Ascending aorta (tissue), 2 donors: ENCODE data around the gene IRF9. TPM values are rescaled to one million over a fixed set of nuclear protein-coding genes. Genes with fewer than 3 reads are reported as not detected.
A peak's percentile ranks its signal among the peaks of the same experiment; 100 is the strongest.

Experiments used
- DNase-seq, 2 donors: peaks; one replicate each; pipeline ENCODE4 v3.0.0-alpha.2; 2019; ENCODE audit warnings: low spot score in 2 of 2
- H3K27ac ChIP-seq, 2 donors: fragments of 200-600 bp; sonication (generic); one replicate each; pipeline ENCODE4 v1.5.1; 2016 to 2017; ENCODE audit warnings: mild to moderate bottlenecking in 1 of 2
- H3K27me3 ChIP-seq: fragments of 200-600 bp; sonication (generic); one replicate; pipeline ENCODE4 v1.5.1; 2017
- H3K36me3 ChIP-seq, 2 donors: fragments of 200-600 bp; sonication (generic); one replicate each; pipeline ENCODE4 v1.5.1; 2016
- H3K4me1 ChIP-seq, 2 donors: fragments of 200-600 bp; sonication (generic); one replicate each; pipeline ENCODE4 v1.5.1; 2016 to 2017; ENCODE audit warnings: mild to moderate bottlenecking in 1 of 2
- H3K4me3 ChIP-seq, 2 donors: fragments of 200-600 bp; sonication (generic); one replicate each; pipeline ENCODE4 v1.5.1; 2016 to 2017; ENCODE audit warnings: mild to moderate bottlenecking in 1 of 2
- H3K9me3 ChIP-seq, 2 donors: fragments of 200-600 bp; sonication (generic); one replicate each; pipeline ENCODE4 v1.5.1; 2016
- intact Hi-C: fragments of 100-400 bp; cut with DNase I; formaldehyde crosslinking; loops from one replicate; pipeline ENCODE4 v1.15.1; 2023
- total RNA-seq: library from RNA; depleted of rRNA; stranded (reverse); fragments of >200 nt; gene quantifications from one replicate; pipeline ENCODE4 v1.1.0, GENCODE V29; 2016
- TF ChIP-seq, protein P1 (sequence below), 3 experiments: fragments of 200-600 bp in 2 of 3; fragments of 450-650 bp in 1 of 3; sonication (generic) in 2 of 3; IDR thresholded peaks; one replicate each; pipeline ENCODE4 v1.5.1; 2016 to 2019; ENCODE audit warnings: antibody characterized with exemption in 3 of 3, mild to moderate bottlenecking in 1 of 3, moderate library complexity in 1 of 3

The IRF9 gene
- total RNA-seq, 1 donor from 2014 or later: 24.7 TPM

DNA sequence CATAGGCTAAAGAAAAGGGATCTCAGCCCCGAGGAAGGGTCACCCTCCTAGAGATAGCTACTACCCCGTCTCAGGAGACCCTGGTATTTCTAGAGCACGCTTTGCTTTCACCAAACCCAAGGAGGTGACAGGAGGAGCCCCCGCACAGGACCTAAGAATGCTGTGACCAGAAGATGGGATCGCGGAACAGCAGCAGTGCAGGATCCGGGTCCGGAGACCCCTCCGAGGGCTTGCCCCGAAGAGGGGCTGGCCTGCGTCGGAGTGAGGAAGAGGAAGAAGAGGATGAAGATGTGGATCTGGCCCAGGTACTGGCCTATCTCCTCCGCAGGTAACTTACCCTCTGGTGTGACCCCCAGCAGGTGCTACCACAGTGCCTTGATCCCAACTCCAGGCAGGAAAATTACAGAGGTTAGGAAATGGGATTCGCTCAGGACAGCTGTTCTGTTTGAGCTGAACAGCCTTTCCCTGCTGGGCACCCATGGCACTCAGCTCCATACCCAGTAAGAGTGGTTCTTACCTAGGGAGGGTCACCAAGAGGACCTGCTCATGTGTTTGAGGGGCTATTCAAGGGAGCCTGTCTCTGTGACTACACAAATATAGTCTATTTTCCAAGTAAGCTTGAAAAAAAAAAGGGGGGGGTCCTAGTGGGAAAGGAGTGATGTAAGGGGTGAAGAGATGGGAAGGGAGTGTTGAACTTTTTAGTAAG, 45.5 kb upstream of the IRF9 start:
- DNase-seq: no peak
- peaks cover 9 to 16% of the 10 kb centered on the region in 2 donors for H3K4me1 ChIP-seq
- H3K4me3 ChIP-seq: peak overlapping the region; percentile 78 to 79
- peaks cover 35 to 36% of the 10 kb centered on the region in 2 donors for H3K36me3 ChIP-seq
- TF ChIP-seq, protein P1, sequence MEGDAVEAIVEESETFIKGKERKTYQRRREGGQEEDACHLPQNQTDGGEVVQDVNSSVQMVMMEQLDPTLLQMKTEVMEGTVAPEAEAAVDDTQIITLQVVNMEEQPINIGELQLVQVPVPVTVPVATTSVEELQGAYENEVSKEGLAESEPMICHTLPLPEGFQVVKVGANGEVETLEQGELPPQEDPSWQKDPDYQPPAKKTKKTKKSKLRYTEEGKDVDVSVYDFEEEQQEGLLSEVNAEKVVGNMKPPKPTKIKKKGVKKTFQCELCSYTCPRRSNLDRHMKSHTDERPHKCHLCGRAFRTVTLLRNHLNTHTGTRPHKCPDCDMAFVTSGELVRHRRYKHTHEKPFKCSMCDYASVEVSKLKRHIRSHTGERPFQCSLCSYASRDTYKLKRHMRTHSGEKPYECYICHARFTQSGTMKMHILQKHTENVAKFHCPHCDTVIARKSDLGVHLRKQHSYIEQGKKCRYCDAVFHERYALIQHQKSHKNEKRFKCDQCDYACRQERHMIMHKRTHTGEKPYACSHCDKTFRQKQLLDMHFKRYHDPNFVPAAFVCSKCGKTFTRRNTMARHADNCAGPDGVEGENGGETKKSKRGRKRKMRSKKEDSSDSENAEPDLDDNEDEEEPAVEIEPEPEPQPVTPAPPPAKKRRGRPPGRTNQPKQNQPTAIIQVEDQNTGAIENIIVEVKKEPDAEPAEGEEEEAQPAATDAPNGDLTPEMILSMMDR (IDR thresholded peaks at IDR 0.05): no peak
- peak overlapping the region; percentile 98 to 100 for H3K27ac ChIP-seq
- H3K9me3 ChIP-seq: no peaks in the 10 kb centered on the region
- intact Hi-C loops: loop anchor here (1.0 to 10.0 kb wide), 8 partner anchors 21 to 641 kb away; partner anchors contain the start of genes EMC9, IPO4, NFATC4 and PSME1
- H3K27me3 ChIP-seq: no peaks in the 10 kb centered on the region

DNA sequence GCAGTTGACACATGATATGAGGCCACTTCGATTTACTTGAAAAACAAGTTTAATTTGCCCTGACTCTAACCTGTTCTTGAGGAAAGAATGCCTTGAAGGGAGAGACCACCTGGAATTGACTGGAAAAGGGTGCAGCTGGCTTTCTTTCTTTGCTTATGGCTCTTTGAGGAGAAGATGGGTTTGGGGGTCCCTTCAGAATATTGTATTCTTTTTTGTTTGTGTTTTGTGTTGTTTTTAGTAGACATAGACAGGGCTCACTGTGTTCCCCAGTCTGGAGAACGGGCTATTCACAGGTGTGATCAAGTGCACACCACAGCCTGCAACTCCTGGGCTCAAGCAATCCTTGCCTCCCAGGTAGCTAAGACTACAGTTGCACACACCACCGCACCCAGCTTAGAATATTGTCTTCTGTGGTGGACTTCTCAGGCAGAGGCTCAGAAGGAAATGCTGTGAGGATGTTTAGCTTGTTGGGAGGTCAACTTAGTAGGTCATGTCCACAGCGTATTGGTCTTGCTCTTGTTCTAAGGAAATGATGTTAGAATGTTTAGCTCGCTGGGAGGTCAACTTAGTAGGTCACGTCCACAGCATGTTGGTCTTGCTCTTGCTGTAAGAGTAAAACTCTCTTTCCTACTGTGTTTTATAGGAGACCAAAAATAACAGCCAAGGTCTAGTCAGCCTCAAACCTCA, 44.8 kb upstream of the IRF9 start:
- TF ChIP-seq, protein P1 (IDR thresholded peaks at IDR 0.05): no peak
- DNase-seq: no peak
- no peak overlapping the region for H3K27ac ChIP-seq
- H3K36me3 ChIP-seq: peaks cover 42 to 43% of the 10 kb centered on the region in 2 donors
- H3K4me1 ChIP-seq: peaks cover 9 to 16% of the 10 kb centered on the region in 2 donors
- no peaks in the 10 kb centered on the region for H3K9me3 ChIP-seq
- H3K4me3 ChIP-seq: peak overlapping the region; percentile 78 to 79
- intact Hi-C loops: loop anchor here (10.0 kb wide), 2 partner anchors 249 to 641 kb away; partner anchors contain the start of gene NFATC4
- no peaks in the 10 kb centered on the region for H3K27me3 ChIP-seq

DNA sequence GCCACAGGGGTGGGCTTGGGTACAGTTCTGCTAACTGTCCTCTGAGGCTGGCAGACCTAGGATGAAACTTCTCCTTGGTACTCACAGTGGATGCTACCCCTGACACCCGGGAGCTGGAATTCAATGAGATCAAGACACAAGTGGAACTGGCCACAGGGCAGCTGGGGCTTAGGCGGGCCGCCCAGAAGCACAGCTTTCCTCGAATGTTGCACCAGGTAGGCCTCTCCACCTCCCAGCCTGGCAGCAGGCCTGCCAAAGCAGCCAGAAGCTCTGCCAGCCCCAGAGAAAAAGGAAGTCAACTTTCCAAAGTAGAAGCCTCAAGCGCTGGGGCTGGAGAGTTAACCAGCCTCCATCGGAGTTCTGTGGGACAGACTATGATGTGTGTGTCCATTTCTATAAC, 43.9 kb upstream of the IRF9 start:
- Histone ChIP-seq H3K27me3 (no peaks in the 10 kb centered on the region), H3K9me3 (no peaks in the 10 kb centered on the region), H3K4me1 (peaks cover 9 to 16% of the 10 kb centered on the region in 2 donors), H3K36me3 (peaks cover 51 to 52% of the 10 kb centered on the region in 2 donors), H3K4me3 (no peak overlapping the region), H3K27ac (no peak overlapping the region)
- intact Hi-C loops: loop anchor here (10.0 kb wide), 2 partner anchors 248 to 642 kb away; partner anchors contain the start of gene NFATC4
- TF ChIP-seq, protein P1 (IDR thresholded peaks at IDR 0.05): no peak
- DNase-seq: no peak

DNA sequence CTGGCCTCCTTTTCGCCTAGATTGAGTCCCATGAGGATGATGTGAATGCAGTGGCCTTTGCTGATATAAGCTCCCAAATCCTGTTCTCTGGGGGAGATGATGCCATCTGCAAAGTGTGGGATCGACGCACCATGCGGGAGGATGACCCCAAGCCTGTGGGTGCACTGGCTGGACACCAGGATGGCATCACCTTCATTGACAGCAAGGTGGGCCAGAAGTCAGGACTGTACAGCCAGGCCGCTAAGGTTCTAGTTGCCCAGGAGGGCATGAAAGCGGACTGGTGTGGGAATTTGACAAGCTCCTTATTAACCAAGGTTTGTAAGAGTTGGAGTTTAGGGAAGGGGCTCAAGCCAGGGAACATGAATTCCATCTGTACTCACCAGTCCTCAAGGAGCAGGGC, 41.4 kb upstream of the IRF9 start:
- H3K36me3 ChIP-seq: peaks cover 70 to 75% of the 10 kb centered on the region in 2 donors

DNA sequence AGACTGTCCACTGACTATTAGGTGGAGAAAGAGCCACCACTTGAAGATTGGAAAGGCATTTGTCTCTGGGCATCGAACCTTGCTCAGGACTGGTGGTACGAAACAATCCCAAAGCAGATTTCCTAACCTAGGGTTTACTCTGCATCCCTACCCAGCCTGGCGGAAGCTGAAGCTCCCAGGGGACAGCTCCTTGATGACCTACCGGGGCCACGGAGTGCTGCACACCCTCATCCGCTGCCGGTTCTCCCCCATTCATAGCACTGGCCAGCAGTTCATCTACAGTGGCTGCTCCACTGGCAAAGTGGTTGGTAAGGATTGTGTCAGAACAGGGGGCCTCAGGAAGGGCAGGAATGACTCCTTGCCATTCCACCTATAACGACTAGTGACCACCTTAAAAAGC, 39.9 kb upstream of the IRF9 start:
- TF ChIP-seq, protein P1 (IDR thresholded peaks at IDR 0.05): no peak
- H3K9me3 ChIP-seq: no peaks in the 10 kb centered on the region
- peaks cover 70 to 75% of the 10 kb centered on the region in 2 donors for H3K36me3 ChIP-seq
- no peak for DNase-seq
- no peaks in the 10 kb centered on the region for H3K27me3 ChIP-seq
- H3K4me3 ChIP-seq: no peak overlapping the region
- intact Hi-C loops: no loop called here
- peaks cover 1 to 5% of the 10 kb centered on the region in 2 donors for H3K4me1 ChIP-seq
- no peak overlapping the region for H3K27ac ChIP-seq

More for the DNA sequence above, 41.4 kb upstream of the IRF9 start:
- no peak overlapping the region for H3K27ac ChIP-seq
- H3K4me3 ChIP-seq: no peak overlapping the region
- H3K27me3 ChIP-seq: no peaks in the 10 kb centered on the region
- TF ChIP-seq, protein P1 (IDR thresholded peaks at IDR 0.05): no peak
- no peaks in the 10 kb centered on the region for H3K9me3 ChIP-seq
- intact Hi-C loops: loop anchor here (10.0 kb wide), 2 partner anchors 245 to 645 kb away; partner anchors contain the start of gene NFATC4
- peaks cover 9 to 14% of the 10 kb centered on the region in 2 donors for H3K4me1 ChIP-seq
- no peak for DNase-seq
